Measurements from ENCODE around the gene CARD18.

CARD18 gene

GRCh38 chr11:105164208-105164607 is 24.6 kb upstream of the CARD18 start:
- Histone ChIP-seq H3K79me2 (ENCODE audit: low read length) (no peaks in the 10 kb centered on the region), H3F3A (ENCODE audit: insufficient read depth, low read length) (no peaks in the 10 kb centered on the region), H3K27me3 (replicated peaks; ENCODE audit: insufficient read depth, low read length) (no peaks in the 10 kb centered on the region), H3K4me3 (ENCODE audit: low read length) (no peak overlapping the region), H4K20me1 (ENCODE audit: insufficient read depth, low read length) (no peaks in the 10 kb centered on the region), H3K9me3 (replicated peaks; ENCODE audit: insufficient read depth, low read length) (no peaks in the 10 kb centered on the region), H3K4me2 (ENCODE audit: low read depth, low read length) (no peak overlapping the region), H3K36me3 (replicated peaks; ENCODE audit: insufficient read depth, low read length) (no peaks in the 10 kb centered on the region), H2AFZ (ENCODE audit: low read length) (no peak overlapping the region), H3K9ac (ENCODE audit: low read length) (no peak overlapping the region), H3K27ac (ENCODE audit: low read length) (no peak overlapping the region), H3K9me2 (replicated peaks; ENCODE audit: insufficient read depth, low read length) (no peaks in the 10 kb centered on the region), H3K4me1 (ENCODE audit: low read length) (no peaks in the 10 kb centered on the region)
- TF ChIP-seq EZH2phosphoT487 (IDR thresholded peaks at IDR 0.05; ENCODE audit: low read length) (no peak), EZH2 (optimal IDR thresholded peaks at IDR 0.05; ENCODE audit: low read depth, low read length) (no peak), CTCF (IDR thresholded peaks at IDR 0.05; ENCODE audit: low read length) (no peak)
- DNase-seq = no peak

DNA sequence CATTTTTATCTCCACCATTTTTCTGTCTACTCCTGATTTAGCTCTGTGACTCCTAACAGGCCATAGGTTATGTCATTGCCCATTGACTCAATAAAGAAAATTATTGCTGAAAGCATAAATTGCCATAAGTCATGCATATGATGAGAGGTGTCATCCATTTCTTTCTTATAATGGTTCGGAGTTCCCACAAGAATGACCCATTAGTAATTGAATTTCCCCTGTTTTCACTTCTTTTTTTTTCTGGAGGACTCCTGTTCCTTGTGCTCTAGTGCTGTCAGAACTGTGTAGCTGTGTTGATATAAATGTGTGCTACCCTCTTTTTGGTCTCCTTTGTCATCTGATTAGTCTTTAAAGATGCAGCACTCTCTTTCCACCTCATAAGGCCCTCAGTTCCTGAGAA is 22.9 kb upstream of the CARD18 start:
- no peak overlapping the region for H3K4me3 ChIP-seq (ENCODE audit: low read length)
- no peak for DNase-seq
- H3K4me2 ChIP-seq (ENCODE audit: low read depth, low read length) = no peak overlapping the region
- H3K9me3 ChIP-seq (replicated peaks; ENCODE audit: insufficient read depth, low read length) = no peaks in the 10 kb centered on the region
- H3K9ac ChIP-seq (ENCODE audit: low read length) = no peak overlapping the region
- H4K20me1 ChIP-seq (ENCODE audit: insufficient read depth, low read length) = no peaks in the 10 kb centered on the region
- TF ChIP-seq EZH2 (optimal IDR thresholded peaks at IDR 0.05; ENCODE audit: low read depth, low read length) (no peak), CTCF (IDR thresholded peaks at IDR 0.05; ENCODE audit: low read length) (no peak), EZH2phosphoT487 (IDR thresholded peaks at IDR 0.05; ENCODE audit: low read length) (no peak)
- no peaks in the 10 kb centered on the region for H3K36me3 ChIP-seq (replicated peaks; ENCODE audit: insufficient read depth, low read length)
- no peak overlapping the region for H2AFZ ChIP-seq (ENCODE audit: low read length)
- no peaks in the 10 kb centered on the region for H3K4me1 ChIP-seq (ENCODE audit: low read length)
- H3K79me2 ChIP-seq (ENCODE audit: low read length) = no peaks in the 10 kb centered on the region
- H3F3A ChIP-seq (ENCODE audit: insufficient read depth, low read length) = no peaks in the 10 kb centered on the region
- no peak overlapping the region for H3K27ac ChIP-seq (ENCODE audit: low read length)
- no peaks in the 10 kb centered on the region for H3K27me3 ChIP-seq (replicated peaks; ENCODE audit: insufficient read depth, low read length)
- no peaks in the 10 kb centered on the region for H3K9me2 ChIP-seq (replicated peaks; ENCODE audit: insufficient read depth, low read length)

- Histone ChIP-seq H3K36me3 (replicated peaks; ENCODE audit: insufficient read depth, low read length) (no peaks in the 10 kb centered on the region), H3K79me2 (ENCODE audit: low read length) (no peaks in the 10 kb centered on the region), H3K9me3 (replicated peaks; ENCODE audit: insufficient read depth, low read length) (no peaks in the 10 kb centered on the region), H3K4me3 (ENCODE audit: low read length) (no peak overlapping the region), H3K9me2 (replicated peaks; ENCODE audit: insufficient read depth, low read length) (no peaks in the 10 kb centered on the region), H3K4me1 (ENCODE audit: low read length) (no peaks in the 10 kb centered on the region), H4K20me1 (ENCODE audit: insufficient read depth, low read length) (no peaks in the 10 kb centered on the region), H3K4me2 (ENCODE audit: low read depth, low read length) (no peak overlapping the region), H2AFZ (ENCODE audit: low read length) (no peak overlapping the region), H3K27ac (ENCODE audit: low read length) (no peak overlapping the region), H3F3A (ENCODE audit: insufficient read depth, low read length) (no peaks in the 10 kb centered on the region), H3K27me3 (replicated peaks; ENCODE audit: insufficient read depth, low read length) (no peaks in the 10 kb centered on the region), H3K9ac (ENCODE audit: low read length) (no peak overlapping the region)
- no peak for DNase-seq
- TF ChIP-seq CTCF (IDR thresholded peaks at IDR 0.05; ENCODE audit: low read length) (no peak), EZH2 (optimal IDR thresholded peaks at IDR 0.05; ENCODE audit: low read depth, low read length) (no peak), EZH2phosphoT487 (IDR thresholded peaks at IDR 0.05; ENCODE audit: low read length) (no peak)
Measured at GRCh38 chr11:105158436-105158835, 18.9 kb upstream of the CARD18 start.
